ENCODE measurements around the gene C4orf54.

- TF ChIP-seq, protein P1, sequence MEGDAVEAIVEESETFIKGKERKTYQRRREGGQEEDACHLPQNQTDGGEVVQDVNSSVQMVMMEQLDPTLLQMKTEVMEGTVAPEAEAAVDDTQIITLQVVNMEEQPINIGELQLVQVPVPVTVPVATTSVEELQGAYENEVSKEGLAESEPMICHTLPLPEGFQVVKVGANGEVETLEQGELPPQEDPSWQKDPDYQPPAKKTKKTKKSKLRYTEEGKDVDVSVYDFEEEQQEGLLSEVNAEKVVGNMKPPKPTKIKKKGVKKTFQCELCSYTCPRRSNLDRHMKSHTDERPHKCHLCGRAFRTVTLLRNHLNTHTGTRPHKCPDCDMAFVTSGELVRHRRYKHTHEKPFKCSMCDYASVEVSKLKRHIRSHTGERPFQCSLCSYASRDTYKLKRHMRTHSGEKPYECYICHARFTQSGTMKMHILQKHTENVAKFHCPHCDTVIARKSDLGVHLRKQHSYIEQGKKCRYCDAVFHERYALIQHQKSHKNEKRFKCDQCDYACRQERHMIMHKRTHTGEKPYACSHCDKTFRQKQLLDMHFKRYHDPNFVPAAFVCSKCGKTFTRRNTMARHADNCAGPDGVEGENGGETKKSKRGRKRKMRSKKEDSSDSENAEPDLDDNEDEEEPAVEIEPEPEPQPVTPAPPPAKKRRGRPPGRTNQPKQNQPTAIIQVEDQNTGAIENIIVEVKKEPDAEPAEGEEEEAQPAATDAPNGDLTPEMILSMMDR (conservative IDR thresholded peaks at IDR 0.05; ENCODE audit: low read depth, low read length) = no peak
- no peak for TF ChIP-seq EZH2phosphoT487 (IDR thresholded peaks at IDR 0.05; ENCODE audit: borderline replicate concordance, low read length)
These were observed 23.9 kb downstream of the C4orf54 start for GRCh38 chr4:99633772-99634171.
